ENCODE data around the gene AMPH.
A peak's percentile ranks its signal among the peaks of the same experiment; 100 is the strongest.
"Not testable (repeated sequence)": the region's sequence is repeated elsewhere in the genome, so short reads cannot be mapped to it uniquely, and the experiment has no call there.

The AMPH gene

DNA sequence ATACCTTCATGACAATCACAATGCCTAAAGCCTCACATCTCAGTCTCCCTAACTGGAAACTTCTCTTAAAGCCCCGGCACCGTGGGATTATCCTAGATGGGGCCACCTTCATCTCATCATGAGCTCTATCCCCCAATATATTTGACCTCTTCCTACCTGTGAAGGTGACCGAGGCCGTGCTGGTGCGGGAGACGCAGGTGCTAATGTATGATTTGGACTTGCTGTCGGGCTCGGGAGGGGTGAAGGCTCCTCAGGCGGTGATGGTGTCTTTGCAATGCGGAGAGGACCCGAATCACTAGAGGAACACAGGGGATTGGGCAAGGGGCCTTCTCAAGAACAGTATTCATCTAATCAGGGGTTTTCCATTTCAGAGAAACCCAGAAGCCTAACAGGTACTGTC, 168.4 kb downstream of the AMPH start:
- no peak for DNase-seq (ENCODE audit: low read depth)

DNA sequence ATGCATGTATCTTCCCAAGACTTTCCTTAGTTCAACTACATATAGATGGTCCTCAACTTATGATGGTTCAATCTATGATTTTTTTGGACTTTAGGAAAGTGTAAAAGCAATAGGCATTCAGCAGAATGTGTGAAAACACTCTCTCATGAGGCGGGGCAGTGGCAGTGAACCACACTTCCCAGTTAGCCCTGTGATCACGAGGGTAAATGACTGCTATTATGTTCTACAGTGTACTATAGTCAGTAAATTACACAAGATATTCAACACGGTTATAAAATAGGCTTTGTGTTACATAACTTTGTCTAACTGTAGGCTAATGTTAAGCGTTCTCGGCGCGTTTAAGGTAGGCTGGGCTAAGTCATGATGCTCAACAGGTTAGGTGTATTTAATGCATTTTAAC, 169.3 kb downstream of the AMPH start:
- no peak for DNase-seq (ENCODE audit: low read depth)

DNA sequence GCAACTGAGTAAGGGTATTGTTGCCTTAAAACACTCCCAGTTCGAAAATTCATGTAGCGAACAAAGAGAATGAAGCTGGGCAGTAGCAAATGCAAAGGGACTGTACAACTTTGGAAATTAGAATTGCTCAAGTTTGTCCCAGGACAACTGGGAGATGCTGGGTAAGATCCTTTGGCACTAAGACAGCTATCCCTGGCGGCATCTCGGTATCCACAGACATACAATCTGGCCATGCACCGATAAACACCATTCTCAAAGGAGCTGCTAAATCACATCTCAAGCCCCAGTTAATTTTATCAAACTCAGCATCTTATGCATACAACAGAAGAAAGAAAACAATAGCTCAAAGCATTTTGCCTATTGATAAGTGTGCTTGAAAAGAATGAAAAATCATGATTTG, 177.3 kb downstream of the AMPH start:
- no peak for DNase-seq (ENCODE audit: low read depth)

DNA sequence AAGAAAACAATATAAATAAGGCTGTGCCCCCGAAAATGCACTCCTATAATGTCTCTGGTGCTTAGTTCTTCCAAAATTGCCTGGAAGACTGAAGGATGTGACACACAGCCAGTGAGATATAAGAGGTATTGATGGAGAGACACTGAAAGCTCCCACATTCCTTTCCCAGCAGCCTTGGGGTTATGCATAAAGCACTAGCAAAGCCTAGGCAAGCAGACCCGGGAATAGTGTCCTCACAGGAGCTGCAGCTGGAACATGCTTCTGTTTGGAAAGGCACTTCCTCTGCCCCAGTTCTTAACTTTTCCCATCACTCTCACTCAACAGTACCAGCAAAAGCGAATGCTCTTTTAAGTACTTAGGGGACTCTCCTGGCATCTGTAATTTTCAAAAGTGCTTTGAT, 178.0 kb downstream of the AMPH start:
- no peak for DNase-seq (ENCODE audit: low read depth)

DNA sequence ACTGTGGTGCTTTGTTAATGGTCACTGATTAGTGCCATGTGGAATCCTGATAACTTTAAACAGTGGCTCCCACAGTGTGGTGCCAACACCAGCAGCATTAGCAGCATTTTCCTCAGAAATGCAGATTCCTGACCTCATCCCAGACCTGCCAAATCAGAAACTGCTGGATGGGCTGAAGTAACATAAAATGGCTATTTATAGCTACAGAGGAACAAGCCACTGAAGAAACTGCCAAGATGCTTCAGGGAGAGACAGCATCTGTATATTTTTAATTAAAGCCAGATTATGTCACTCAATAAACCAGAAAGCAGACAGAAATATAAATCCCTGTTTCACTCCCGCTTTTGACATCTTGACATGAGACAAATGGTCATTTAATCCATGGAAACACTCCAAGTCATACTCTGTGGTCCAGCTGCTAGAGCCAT, 178.5 kb downstream of the AMPH start:
- no peak for DNase-seq (ENCODE audit: low read depth)

DNA sequence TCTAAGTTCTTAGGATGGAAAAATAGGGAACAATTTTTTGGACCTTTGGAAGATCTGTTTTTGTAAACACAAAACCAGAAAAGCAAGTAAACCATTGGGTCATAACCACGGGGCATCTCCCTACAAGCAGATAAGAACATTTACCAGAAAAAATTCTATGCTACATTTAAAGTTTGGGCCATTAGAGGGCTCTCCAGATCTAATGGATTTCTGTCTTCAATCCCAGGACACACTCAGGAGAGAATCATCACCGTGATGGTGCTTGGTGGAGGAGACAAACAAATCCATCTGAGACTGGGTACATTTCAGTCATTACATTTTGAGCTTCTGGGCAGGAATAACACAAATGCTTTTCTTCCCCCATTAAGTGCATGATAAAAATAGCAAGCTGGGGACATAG, 179.3 kb downstream of the AMPH start:
- DNase-seq (ENCODE audit: low read depth) = no peak

DNA sequence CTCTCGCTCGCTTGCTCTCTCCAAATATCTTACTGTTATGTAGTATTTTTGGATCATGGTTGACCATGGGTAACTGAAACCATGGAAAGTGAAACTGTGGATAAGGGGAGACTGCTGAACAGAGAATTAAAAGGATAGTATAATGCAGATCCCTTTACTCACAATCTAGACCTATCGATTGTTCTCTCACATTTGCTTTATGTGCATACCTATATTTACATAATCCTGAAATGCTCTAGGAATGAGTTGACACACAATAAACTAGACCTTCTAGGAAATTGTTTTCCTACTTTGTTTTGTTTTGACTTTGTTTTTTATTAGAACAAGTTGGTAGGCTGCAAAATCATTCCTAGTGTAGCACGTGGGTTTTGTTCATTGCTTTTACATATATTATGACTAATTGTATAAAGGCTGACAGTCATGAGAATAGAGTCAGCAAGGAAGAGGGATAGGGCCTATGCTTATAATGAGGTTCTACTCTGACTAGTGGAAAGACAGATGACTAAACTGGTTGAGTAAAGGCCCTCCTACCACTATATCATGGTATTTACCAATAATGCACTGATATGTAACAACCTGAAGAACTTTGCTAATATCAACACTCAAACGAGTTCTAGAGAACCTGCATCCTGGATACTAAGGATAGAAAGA, 182.5 kb downstream of the AMPH start:
- DNase-seq (ENCODE audit: low read depth) = no peak

DNA sequence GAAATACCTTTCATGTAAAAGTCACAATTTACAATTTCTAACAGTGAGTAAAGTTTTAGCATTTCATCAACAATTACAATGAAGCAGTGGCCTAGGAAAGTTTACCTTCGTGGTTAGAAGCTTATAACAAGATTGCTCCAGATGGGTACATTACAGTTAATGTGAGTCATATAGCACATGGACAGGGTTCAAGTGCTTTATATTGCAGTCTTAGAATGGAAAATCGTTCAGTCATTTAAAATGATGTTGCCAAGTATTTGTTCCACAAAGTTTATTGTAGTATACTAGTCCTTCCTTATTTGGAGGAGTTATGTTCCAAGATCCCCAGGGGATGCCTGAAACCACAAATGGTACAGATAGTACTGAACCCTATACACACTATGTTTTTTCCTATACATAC, 183.1 kb downstream of the AMPH start:
- DNase-seq (ENCODE audit: low read depth) = no peak

DNA sequence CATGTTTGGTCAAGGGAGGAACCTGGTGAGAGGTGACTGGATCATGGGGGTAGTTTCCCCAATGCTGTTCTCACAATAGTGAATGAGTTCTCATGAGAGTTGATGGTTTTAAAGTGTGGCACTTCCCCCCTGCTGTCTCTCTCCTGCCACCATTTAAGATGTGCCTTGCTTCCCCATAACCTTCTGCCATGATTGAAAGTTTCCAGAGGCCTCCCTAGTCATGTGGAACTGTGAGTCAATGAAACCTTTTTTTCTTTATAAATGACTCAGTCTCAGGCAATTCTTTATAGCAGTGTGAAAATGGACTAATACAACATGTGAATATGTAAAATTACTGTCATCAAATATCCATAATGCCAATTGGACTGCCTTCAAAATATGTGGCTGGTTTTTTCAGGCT, 192.2 kb downstream of the AMPH start:
- no peak for DNase-seq (ENCODE audit: low read depth)

DNA sequence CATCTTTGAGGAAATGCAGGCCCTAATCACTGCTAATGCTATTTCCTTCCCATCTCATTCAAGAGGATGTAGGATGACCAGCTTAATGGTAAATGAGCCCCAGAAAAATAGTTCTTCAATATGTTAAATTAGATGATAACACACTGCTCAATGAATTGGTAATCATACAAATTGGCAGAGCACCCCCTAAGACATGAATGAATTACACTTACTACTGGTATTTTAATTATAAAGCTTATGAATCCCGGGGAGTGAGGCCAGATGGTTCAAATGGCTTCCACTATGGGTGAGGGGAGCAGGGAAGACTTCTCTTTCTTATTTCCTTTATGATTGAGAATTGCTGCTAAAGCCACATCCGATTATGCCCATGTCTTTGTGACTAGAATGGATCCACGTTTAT, 198.5 kb downstream of the AMPH start:
- DNase-seq (ENCODE audit: low read depth) = no peak

DNA sequence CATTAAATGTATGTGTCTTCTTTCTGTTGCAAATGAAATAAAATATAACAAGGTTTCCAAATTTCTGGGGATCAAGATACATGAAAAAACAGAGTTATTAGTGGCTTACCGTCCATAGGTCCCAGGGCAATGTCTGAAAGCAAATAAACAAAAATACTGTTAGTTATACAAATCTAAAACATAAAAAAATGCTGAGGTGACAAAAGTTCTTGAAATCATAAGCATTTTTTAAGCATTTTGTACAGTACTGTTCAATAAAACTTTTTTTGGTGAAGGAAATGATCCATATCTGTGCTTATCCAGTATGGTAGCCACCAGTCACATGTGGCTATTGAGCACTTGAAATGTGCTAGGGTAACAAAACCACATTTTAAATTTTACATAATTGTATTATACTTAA, 199.1 kb downstream of the AMPH start:
- DNase-seq (ENCODE audit: low read depth) = no peak

DNA sequence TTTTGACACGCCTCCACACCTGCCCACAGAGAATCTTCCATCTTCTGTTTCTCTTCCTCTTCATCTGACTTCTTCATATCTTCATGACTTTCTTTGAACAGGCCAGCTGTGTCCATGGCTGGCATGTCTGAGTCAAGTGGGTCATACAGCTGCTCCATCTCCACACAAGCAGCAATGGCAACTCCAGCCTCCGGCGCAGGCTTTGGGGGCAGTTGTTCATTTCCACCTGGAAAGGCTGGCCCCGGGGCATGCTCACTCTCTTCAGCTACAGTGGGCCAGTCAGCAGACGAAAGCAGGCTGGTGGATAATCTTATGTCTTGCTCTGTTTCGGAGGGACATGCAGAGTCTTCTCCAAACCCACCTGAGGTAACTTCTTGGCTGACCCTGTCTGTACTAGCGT, 202.1 kb downstream of the AMPH start:
- no peak for DNase-seq (ENCODE audit: low read depth)

DNA sequence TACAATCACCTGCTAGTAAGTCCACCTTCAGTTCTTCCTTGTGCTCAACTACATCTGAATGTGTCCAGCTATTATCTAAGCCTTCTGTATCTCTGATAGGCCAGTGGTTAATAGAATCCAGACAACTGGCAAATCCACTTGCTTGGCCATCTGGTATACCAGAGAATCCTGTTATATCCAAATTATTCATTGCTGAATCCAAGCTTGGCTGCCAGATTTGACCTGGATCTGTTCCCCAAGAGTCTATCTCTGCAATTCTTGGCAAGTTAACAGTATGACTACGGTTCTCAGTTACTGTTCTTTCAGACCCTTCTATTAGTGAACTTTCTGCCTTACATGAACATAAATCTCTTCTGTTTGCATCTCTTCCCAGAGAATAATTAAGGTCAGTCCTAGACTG, 203.1 kb downstream of the AMPH start:
- DNase-seq (ENCODE audit: low read depth) = no peak

DNA sequence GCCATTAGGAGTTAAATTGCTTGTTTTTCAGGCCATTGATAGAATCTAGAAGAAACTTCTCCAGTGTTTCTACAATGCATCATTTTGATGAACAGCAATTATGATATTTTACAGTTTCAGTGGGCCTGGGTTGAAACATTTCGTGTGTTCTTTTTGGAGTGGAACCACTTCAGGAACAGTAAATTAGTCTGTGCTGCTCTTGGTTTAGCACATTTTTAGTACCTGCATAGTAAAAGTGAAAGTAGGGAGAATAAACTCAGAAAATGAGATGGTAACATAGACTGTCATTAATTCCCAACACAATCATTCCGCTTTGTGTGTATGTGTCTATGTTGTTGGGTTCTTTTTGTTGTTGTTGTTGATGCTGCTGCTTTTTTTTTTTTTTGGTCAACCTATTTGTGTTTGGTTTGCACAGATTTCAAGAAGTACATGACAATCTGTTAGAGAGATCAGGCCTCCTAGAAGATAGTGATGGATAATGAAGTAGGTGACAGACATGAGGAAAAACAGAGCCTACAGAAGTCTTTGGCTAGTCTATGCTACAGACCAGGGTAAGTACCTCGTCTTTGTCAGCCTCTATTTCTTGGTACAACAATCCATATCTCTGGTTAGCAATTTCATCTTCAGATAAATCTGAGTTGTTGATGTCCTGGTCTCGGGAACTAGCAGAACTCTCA, 203.8 kb downstream of the AMPH start:
- no peak for DNase-seq (ENCODE audit: low read depth)

DNA sequence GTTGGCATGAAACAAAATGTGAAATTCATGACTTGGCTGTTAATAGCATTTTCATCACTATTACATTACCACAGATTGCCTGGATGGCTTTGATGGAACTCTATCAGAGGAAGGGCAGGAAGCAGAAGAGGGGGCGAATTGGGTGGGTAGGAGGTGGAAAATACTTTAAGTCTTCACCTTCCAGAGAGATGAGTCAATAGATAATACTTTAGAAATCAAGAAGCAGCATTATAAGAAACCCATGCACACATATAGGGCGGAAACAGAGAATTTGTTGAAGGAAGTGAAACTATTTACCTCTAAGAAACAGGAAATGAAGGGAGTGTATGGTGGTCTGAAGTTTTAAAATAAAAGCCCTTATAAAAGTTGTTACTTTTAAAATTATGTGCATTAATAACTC, 205.7 kb downstream of the AMPH start:
- peak; percentile 41 for DNase-seq (ENCODE audit: low read depth)

DNA sequence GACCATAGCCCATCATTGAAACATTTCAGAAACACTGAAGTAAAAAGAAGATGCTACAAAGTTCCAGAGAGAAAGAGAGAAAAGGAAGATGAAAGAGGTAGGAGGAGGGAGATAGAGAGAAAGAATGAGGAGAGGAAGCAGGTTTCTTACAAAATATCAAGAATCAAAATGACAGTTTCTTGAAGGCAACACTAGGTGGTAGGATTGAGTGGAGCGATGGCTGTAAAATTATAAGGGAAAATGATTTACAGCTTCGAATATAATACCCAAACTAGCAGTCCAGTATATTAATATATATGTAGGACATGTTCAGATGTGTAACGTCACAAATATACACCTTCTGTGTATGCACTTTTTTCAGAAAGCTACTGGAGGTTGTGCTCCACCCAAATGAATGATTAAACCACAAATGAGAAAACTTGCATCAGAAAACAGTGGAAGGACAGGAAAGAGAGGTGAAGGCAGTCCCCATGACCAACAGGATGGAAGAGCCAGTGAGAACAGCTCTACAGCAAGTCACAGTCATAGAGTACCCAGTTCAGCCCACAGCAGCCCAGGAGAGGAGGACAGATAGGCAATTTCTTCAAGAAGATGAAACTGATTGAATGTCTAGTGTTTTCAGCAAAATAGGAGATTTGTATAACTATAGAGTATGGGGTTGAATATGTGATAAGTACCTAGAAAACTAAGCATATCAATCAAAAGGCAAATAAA, 206.3 kb downstream of the AMPH start:
- DNase-seq (ENCODE audit: low read depth) = no peak

DNA sequence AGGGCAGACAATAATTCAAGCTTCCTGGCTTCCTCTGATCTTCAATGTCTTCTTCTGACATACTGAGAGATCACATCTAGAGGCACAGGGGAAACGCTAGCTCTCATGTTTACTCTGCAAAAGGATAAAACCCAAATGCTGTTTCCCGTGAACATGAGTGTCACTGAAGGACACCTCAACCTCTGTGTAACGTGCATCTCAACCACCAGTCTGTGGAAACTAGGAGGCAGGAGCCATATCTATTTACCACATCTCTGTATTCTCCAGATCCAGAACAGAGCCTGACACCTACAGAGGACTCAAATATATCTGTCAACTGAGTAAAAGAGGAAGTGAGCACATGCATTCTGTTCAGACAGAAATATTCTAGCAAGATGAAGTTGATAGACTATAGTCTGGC, 217.4 kb downstream of the AMPH start:
- DNase-seq (ENCODE audit: low read depth) = no peak

DNA sequence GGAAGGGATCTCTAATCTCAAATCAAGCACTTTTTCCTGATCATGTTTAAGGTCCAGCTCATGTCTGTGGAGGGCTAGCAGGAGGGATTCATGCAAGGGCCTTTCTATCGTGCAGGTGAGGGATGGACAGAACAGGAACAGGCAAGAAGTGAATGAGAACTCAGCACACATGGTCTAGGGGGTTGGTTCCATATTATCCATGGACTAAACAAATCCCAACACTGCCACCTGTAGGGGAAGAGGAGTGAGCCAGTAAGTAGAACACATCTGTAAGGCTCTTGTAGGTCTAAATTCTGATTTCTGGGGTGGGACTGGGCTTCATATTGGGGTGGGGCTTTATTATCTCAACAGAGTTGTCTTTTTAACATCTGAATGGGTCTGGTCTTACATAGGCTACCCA, 219.8 kb downstream of the AMPH start:
- DNase-seq (ENCODE audit: low read depth) = no peak

DNA sequence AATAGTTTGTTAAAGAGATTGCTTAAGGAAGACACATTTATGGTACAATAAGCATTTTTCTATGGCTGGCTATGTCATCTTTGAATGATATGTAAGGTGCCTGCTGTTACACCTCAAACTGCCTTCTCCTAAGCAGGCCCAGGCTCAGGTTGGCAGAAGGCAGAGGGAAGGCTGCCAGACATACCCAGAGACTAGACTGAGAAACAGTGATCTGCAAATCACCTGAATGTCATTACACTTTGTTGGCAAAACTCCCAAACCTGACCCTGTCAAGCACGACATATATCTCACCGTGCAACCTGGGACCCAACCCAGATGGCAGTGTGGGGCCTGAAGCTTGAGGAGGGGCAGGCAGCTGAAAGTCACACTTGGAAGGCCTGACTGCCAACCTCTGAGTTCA, 221.1 kb downstream of the AMPH start:
- DNase-seq (ENCODE audit: low read depth) = no peak

DNA sequence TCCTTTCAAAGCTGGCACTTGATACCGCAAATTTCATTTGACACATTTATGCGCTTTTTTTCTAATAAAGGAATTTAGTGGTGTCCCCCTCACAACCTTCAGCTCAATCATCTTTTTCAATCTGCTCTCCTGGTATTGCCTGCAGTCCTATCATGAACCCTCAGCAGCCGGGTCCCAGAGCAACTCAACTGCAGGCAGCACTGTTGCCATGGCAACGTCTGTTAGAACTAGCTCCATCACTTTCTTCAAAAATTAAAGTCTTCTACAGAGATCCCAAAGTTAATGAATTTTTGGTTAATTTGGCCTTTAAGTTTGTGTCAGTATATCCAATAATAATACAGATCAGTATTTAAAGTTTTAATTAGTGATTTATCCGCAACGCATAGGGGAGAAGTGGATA, 221.6 kb downstream of the AMPH start:
- no peak for DNase-seq (ENCODE audit: low read depth)

DNA sequence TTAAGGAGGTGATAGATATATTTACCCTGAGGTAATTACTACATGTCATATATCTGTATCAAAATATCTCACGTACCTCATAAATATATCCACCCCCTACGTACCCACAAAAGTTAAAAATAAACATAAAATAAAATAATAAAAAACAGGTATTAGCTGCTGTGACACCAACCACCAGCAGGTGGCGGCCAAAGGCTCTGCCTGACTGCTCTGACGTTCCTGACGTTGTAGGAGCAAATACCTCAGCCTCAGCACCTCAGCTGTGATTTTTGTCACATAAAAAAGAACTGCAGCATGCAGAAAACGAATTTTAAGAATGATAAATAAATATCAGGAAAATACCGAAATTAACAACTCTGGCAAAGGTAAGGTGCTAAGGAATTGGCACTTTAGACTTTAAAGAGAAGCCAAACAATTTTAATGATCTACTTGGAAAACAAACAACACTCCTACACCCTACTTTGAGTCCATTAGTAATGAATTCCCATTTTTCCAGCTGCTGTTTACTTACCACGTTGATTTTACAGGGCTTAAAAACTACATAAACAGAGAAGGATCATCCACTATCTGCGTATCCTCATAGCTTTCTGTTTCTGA, 232.3 kb downstream of the AMPH start:
- peak; percentile 44 for DNase-seq (ENCODE audit: low read depth)

DNA sequence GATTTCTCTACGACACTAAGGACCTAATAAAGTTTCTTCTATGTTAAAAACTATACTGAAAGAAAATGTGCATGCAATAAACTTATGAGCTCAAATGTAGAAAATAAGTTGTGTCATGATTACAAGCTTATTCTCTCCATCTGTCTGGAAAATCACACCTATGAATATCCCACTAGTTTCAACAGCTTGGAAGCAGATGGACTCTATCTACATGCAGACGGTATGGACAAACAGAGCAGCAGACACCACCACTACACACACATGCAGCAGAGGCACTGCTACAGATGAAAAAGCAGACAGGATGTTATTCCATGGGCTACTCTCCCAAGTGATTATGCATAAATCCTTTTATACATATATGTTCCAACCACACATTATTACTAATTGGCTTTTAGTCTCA, 234.3 kb downstream of the AMPH start:
- DNase-seq (ENCODE audit: low read depth) = no peak

DNA sequence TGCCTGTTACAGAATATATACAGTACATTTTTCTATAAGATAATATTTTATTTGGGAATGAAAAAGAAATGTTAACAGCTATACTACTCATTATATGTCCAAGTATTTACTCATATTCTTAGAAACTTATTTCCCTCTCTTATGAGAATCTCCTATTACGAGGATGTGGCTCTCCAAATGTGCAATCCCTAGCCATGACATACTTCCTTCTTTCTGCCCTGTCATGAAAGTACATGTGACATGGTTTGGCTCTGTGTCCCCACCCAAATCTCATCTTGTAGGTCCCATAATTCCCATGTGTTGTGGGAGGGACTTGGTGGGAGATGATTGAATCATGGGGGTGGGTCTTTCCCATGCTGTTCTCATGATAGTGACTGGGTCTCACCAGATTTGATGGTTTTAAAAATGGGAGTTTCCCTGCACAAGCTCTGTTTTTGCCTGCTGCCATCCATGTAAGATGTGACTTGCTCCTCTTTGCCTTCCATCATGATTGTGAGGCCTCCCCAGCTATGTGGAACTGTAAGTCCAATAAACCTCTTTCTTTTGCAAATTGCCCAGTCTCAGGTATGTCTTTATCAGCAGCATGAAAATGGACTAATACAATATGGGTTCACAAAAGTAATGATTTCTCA, 235.1 kb downstream of the AMPH start:
- not testable (repeated sequence) for DNase-seq (ENCODE audit: low read depth)

Measured in stimulated activated CD4-positive, alpha-beta T cell treated with anti-CD3 and anti-CD28 coated beads, Interleukin-2, amount 100 ng/mL, for 4 hours (primary cell).